Glomerular visceral epithelial cell (primary cell): ENCODE measurements around the gene PITPNM3.

ENCODE experiments used
- DNase-seq: peaks from one replicate; pipeline ENCODE4 v3.0.0-alpha.2; 2016; ENCODE audit errors: extremely low spot score

Gene PITPNM3

DNA sequence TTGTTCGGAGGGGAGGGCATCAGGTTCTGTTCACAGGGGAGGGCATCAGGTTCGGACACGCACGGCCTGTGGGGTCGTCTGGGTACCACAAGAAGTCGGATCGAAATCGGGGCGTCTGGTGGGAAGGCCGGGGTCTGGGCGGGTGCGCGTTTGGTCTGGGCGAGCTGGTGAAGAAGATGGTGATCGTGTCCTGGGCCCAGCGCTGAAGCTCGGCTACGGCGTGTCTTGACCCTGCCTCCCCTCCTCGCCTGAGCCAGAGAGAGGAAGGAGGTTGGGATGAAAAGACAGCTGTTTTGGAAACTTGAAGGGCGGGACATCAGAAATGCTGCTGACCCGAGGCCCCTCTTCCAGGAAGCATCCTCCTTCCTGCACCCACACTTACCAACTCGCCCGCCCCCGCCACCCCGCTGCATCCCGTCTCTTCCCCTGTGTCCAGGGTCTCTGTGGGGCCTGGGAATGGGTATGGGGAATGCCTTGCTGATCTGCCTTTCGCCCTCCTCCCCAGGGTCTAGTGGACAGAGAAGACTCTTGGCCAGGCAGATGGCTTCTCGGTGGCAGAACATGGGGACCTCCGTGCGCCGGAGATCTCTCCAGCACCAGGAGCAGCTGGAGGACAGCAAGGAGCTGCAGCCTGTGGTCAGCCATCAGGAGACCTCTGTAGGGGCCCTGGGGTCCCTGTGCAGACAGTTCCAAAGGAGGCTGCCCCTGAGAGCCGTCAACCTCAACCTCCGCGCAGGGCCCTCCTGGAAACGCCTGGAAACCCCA lies 111.6 kb downstream of the PITPNM3 start:
- DNase-seq: no peak

DNA sequence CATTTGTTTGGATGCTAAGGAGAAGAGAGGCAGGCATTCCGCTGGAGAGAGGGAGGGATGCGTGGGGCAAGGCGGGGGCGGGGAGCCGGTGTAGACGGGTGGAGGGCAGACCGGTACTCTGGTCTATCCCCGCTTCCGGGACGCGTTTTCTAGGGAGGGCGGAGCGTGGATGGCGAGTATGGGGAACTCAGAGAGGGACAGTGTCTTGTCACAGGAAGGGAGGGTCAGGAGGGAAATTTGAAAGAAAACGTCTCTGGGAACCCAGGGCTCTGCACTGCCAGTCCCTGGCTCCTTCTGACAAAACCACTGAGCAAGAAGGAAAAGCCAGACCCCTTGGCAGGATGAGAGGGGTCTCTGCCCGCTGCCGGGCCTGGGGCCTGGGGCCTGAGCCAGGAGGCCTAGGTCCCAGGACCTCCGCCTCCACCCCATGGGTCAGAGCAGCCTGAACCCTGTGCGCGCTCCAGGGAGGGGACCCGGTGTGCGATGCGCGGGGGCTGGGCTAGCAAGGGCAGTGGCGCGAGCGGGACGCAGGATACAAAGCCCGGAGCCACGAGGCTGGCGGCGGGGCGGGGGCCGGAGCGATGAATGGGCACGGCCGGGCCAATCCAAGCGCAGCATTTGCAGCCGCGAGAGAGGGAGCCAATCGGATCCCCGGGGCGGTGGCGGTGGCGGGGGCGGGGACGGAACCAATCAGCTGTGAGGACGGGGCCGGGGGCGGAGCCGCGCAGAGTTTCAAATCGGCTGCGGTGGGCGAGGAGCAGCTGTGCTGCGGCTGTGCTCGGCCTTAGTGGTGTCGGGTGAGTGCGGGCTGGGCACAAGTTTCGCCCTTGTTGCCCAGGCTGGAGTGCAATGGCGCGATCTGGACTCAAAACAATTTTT lies 112.4 kb downstream of the PITPNM3 start, which contains the start of gene PIMREG:
Gene PIMREG (plus strand): TSS at position 764 of the 879 bp plus-strand sequence. CDS start 656 bp downstream, outside the sequence.
- peak; percentile 95 for DNase-seq

DNA sequence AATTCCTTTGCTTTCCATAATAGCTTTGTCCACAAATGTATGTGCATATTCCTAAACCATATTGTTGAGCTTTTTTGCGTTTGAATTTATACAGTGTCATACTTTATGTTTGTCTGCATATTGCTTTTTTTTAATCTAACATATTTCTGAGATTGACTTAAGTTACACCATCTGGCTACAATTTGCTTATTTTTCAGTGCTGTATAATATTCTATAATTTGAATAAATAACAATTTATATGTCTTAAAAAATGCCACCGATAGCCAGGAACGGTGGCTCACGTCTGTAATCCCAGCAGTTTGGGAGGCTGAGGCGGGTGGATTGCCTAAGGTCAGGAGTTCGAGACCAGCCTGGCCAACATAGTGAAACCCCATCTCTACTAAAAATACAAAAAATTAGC lies 113.6 kb downstream of the PITPNM3 start:
- no peak for DNase-seq

DNA sequence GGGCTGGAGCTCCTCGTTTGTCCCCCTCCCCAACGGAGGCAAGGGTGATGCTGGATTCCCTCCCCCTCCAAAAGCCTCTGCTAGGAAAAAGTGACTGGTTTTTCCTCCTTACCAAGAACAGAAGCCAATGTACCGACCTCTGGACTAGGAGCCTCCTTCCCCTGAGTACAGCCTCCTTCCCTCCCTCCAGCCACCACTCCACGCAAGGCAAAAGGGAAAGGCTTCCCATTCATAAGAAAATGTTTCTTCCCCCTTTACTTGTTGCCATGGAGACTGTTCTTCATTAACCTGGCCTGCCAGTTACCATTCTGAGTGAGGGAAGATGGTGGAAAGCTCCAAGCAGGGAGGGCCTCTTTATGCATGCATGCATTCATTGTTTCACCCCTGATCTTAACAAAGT lies 116.4 kb downstream of the PITPNM3 start:
- peak; percentile 13 for DNase-seq

DNA sequence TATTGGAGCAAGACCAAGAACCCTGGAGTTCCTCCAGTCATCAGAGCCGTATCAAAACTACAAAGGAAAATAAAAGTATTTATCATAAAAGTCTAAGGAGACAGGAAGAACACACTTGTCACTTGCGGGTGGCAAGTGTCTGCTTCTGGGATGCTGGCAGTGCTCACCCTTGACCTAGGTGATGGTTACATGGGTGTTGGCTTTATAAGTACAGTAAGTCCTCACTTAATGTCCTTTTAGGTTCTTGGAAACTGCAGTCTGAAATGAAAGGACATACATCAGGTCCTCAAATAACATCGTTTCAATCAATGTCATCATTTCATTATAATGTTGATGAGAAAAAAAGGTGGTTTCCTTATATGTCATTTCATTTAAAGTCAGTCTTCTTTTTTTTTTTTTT lies 118.4 kb downstream of the PITPNM3 start:
- DNase-seq: no peak

DNA sequence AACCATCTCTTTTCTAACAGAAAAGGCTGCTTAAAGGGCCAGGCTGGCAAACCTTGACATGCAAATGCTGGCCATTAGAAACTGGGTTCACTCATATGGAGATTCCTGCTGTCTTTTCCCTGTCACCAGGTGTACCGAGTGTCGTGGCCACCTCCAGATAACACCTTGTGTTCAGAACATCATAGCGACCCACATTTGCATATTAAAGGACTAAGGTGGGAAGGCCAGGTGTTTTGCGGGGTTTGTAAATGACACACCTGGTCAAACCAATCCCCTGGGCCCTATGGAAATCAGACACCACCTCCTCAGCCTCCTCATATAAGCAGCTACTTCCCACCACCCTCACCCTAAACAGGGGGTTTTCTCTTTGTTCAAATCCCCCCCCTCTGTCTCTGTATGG lies 118.9 kb downstream of the PITPNM3 start:
- DNase-seq: no peak

DNA sequence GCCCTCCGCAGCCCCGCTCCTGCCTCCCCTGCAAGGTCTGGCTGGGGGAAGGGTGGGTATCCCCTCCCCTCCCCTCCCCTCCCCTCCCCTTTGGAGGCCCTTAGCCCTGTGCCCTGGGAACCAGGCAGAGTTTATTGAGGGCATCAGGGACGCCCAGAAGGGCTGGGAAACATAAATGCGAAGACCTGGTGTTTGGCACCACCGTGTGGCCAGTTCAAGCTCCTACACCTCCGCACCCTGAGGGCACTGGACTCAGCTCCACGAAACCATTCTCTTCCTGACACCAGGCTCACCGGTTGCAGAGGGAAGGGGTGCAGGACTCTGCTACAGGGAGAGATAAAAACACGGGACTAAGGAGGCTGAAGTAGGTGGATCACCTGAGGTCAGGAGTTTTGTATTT lies 120.4 kb downstream of the PITPNM3 start:
- peak; percentile 69 for DNase-seq

DNA sequence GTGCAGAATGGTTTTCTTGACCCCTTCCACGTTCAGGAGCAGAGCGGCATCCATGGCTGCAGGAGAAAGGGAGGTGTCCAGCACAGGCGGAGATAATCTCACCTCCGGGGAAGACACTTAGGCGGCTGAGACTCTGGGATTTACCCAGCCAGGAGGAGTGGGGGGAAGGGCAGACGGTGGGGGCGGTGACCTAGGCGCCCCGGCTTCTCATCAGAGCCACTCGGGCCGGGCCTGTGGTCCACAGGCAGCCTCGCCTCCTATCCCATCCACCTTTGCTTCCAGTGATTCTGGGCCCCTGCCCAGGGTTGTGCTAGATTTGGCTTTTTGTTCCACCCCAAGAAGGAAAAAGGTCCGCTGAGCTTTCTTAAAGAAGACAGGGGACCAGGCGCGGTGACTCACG lies 121.3 kb downstream of the PITPNM3 start, which contains the start of gene AIPL1:
Gene AIPL1 (minus strand): TSS at position 71 of the 400 bp plus-strand sequence. CDS start 17 bp downstream, at position 54.
- DNase-seq: no peak

DNA sequence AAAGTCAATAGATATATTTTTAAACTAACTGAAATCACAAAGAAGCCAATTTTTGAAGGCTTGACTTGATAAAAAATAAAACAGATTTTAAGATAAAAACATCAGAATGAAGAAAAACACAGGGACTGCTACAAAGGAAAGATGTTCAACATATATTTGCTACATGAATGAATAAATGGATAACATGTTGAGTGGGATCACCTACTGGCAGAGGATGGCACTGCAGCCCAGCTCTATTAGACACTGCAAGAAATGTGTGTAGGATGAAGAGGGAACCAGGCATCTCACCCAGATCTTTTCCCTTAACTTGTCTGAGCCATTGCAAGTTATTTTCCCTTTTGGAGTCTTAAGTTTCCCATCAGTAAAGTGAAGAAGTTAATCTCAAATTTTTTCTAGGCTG lies 125.6 kb downstream of the PITPNM3 start:
- no peak for DNase-seq

DNA sequence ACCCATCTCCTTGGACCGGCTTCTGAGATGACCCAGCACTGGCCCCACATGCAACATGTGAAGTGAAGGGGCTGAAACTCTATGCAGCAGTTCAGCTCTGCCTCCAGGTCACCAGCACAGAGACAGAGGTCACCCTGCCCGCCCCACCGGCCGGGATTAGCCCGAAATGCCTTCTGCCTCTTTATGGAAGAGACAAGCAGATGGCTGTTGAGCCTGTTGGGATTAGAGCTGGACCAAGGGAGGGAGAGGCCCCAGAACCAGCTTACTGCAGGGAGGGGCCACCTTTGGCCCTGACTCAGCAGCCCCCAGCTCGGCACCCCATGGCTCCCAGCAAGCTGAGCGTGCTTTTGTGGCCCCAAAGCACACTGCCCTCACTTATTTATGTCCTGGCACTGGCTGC lies 127.1 kb downstream of the PITPNM3 start:
- DNase-seq: no peak

DNA sequence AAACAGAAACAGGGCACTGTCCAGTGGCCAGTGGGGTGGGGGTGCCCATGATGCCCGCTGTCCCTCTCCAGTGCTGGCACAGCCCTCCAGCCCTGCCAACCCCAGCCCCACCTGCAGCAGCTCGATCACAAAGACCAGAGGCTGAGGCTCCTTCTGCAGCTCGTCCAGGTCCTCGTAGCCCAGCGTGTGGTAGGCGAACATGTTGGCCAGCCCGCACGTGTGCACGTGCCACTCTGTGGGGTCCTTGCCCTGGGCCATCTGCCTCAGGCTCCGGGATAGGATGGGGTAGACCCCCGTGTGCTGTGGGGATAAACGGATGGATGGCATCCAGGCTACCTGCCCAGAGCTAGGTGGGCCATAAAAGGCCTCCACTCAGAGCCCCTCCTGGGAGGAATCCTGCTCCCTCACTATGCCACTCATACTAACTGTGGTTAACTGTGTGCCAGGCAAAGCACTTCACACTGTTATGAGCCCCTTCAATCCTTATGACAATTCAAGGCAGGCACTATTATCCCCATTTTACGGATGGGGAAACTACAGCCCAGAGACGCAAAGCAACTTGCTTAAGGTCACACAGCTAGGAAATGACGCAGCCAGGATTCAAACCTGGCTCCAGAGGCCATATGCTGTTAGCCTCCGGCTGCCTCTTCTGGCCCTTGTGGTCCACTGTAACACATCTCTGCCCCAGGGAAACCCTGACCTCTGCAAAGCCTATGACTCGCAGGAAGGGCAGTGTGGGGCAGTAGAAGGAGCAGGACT lies 128.0 kb downstream of the PITPNM3 start:
- DNase-seq: no peak

DNA sequence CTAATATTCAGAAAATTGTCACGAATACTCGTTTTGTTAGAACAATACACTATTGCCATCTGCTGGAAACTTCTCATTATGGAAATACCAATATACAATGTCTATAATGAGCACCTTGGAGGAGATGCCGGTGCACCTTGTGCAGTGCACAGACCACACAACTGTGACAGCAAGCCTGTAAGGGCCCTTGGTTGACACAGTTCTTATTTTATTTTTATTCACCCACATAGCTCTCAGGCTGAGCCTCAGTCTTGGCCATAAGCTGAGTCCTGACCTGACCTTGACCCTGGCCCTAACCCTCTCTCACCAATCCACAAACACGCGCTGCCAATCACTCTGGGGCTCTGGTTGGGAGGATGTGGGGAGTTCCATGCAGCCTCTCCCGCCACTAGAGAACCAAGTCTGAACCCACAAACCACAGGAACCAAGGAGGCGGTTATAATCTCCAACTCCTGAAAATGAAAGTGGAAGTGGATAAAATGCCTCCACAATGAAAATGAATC lies 129.0 kb downstream of the PITPNM3 start:
- peak; percentile 64 for DNase-seq

DNA sequence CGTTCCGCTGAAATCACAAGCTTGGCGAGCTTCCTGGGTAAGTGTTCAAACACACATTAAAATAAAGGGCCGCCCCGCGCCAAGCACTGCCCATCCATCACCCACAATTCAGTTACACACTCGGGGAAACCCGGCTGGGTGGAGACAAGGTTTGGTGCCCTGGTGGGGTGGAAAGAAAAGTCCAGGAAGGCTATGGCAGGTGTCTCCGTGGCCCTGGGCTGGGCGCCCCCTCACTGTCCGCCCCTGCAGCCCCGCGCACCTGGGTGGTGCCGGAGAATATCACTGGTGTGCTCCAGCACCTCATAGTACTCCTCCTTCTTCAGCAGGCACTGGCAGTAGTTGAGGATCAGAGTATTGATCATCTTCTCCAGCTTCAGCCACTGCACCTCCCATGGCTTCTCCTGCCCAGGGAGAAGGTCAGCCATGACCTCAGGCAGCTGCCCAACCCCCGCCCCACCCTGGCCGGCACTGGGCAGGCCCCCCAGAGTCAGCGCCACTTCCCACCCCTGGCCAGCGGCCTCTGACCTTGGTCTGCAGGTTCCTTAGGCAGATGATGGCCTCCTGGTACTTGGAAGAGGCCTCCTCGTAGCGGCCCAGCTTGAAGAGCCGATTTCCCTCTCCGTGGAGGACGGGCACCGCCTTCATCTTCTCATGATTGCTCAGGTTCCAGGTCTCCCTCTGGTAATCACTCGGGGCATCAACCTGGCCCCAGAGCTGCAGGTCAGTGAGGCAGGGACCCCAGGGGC lies 129.8 kb downstream of the PITPNM3 start:
- DNase-seq: no peak

DNA sequence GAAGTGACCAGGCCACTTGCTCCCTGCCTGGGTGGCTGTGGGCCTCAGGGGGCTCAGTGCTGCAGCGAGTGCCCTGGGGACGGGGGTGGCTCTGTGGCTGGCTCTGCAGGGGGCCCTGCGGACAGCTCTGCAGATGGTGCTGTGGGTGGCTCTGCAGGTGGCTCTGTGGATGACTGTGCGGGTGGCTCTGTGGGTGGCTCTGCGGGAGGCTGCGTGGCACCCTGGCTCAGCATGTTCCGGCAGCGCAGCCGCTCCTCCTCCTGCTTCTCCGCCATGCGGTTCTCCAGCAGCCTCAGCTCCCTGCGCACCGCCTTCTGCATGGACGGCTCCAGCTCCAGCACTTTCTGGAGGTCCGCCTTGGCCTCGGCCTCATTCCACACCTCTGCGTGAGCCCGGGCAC lies 130.9 kb downstream of the PITPNM3 start:
- no peak for DNase-seq

DNA sequence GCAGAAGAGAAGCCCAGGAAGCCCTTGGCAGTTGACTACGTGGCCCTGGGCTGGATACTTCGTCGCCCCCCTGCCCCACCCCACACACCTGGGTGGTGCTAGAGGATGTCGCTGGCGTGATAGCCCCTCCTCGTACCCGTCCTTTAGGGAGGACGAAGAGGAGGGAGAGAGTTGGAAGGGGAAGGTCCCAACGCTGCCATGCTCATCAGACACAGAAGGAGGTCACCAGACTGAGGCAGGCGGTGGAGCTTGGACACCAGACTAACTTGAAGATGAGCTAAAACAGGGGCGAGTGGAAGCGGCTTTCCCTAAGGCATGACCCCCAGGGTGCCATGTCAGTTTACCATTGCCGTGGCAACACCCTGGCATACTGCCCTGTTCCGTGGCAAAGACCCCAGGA lies 132.4 kb downstream of the PITPNM3 start:
- no peak for DNase-seq

DNA sequence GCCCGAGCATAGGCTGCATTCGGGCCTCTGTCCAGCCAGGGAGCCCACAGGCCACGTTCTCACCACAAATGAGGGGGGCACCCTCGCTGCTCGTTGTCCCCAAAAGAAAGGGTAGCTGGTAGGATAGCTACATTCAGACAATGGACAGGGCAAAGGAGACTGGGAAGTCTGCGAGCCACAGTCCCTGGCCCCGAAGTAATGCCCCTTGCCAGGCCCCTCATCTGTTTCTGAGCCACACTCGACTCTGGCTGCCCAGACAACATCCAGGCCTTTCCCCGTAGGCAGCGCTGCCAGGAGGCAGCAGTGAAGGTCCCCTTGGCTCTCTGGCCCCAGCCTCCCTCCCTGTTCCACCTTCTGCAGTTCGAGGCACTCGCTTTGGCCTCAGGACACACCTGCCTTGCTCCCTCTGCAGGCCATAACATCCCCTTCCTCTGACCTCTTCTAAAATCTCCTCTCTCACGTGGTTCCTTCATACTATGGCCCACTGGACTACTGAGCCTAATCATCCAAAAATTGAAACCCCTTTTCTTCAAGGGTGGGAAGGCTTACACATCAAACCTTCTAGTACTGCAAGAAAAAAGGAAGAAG lies 133.6 kb downstream of the PITPNM3 start:
- DNase-seq: no peak

DNA sequence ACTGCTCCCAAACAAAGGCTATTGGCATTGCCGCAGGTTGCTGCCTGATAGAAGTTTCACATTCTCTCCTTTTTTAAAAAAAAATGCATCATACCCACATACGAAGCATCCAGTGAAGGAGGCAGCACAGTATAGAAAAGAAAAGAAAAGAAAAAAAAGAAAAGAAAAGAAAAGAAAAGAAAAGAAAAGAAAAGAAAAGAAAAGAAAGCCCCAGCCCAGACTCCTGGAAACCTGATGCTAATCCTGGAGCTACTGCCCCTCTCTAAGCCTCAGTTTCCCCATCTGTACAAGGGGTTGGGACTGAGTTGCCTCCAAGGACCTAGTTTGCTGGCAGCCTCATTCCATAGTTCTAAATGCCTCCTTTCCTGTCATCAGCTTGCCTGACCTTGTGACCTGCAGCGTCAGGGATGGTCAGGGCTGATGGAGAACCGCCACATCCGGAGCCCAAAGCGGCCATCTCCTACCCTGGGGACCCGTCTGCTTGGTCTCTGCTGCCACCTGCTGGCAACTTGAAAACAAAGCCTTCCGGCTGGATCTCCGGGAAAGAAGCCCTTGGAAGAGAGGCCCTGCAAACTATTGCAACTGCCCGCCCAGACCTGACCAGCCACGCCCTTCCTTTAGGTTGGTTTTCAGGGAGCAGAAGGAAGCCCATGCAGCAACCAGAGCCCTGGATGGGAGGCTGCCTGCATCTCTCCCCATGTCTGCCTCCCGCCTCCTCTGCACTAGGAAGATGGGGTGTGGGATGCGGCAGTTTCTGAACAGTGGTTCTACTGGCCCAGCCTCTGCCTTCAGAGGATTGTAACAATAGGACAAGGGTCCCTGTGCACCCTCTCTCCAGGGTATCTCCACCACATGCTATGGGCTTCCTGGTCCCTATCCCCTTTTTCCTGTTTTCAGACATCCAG lies 134.4 kb downstream of the PITPNM3 start:
- DNase-seq: peak; percentile 83

DNA sequence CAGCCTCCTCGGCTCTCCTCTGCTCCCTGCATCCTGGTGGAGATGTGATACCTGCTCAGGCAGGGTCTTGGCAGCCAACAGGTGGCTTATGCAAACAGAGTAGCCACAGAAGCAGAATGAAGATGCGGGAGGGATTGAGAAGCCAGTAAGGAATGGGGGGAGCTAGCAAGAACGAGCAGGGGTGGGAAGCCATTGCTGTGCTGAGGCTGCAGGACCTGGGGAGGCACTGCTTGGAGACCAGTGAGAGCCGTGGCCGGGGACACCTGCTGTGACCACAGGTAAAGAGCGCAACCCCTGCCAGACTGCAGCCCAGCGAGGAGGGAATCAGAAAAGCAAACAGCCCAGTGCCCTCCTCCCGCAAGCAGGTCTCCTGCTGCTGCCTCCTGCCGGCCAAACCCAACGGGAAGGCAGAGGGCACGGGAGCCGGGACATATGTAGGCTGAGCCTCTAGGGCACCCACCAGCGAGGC lies 136.1 kb downstream of the PITPNM3 start:
- DNase-seq: no peak

DNA sequence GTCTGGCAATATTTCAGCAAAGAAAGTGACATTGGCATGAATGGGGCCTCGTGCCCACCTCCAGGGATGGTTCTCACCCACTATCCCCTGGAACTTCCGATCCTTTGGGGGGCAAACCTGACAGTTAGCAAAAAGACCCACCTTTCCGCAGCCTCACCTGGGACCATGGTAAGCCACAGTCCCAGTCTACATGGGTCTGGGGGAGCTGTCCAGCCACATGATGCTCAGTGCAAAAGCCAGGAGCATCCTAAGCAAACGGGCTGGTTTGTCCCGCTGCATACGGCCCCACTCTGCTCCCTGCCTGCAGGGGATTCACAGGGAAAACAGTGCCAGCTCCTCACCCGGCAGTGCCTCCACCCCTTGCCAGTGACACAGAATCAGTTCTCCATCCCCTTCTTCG lies 140.7 kb downstream of the PITPNM3 start:
- DNase-seq: no peak

DNA sequence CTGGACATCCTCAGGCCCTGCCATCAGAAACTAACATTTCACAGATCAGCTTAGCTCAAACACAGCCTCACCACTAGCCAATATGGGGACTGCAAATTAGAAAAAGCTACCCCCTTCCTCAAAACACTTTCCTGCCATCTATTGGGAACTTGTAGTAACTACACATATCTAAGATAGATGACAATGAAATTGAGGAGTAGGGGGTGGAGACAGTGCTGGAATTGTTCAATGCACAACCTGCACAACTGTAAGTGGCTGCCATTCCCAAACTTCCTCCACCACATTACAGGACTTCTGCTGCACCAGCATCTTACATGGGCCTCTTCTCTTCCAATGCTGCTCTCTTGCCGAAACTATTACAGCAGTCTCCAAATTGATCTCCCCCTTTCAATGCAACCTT lies 143.3 kb downstream of the PITPNM3 start:
- DNase-seq: peak; percentile 40
